ELR (cell line): ENCODE measurements around the gene VKORC1L1.
"Not testable (repeated sequence)": the region's sequence is repeated elsewhere in the genome, so short reads cannot be mapped to it uniquely, and the experiment has no call there.

Experiments
- DNase-seq: peaks from one replicate; pipeline ENCODE4 v3.0.0-alpha.2; 2015; ENCODE audit warnings: low read depth

The VKORC1L1 gene

GRCh38 chr7:65938336-65938895, 65.5 kb downstream of the VKORC1L1 start:
- no peak for DNase-seq

GRCh38 chr7:65945787-65946186, 72.9 kb downstream of the VKORC1L1 start:
- DNase-seq, result not testable (repeated sequence)

DNA sequence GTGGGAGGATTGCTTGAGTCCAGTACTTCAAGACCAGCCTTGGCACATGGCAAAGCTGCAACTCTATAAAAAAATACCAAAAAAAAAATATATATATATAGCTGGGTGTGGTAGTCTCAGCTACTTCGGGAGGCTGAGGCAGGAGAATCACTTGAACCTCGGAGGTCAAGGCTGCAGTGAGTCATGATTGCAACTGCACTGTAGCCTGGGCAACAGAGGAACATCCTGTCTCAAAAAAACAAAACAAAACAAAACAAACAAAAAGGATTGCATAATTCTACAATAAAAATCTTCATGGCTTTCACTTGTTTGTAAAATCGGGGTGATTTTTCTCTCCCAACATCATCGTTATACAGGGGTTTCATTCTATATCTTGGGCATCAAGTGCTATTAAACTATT, 74.0 kb downstream of the VKORC1L1 start:
- DNase-seq, result peak; percentile 64

- DNase-seq, result no peak
Observed at GRCh38 chr7:65951837-65952578, 79.1 kb downstream of the VKORC1L1 start.

- no peak for DNase-seq
Observed at GRCh38 chr7:65953001-65953720, 80.3 kb downstream of the VKORC1L1 start.

DNA sequence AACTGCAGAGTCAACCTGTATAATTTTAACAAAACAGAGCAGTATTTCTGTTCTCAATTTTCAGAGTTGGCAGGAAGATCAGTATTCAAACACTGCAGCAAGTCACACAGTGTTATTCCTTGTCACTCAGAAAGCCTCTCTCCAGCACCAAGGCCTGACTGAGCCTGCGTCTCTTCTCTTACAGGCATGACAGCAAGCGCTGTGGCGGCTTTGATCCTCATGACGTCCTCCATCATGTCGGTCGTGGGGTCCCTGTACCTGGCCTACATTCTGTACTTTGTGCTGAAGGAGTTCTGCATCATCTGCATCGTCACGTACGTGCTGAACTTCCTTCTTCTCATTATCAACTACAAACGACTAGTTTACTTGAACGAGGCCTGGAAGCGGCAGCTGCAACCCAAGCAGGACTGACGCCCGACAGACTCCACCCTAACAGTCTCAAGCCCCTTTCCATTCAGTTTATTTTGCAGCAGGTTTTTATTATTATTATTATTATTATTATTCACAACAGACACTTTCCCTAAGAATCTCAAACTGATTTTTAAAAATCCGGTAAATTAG, 81.1 kb downstream of the VKORC1L1 start:
- no peak for DNase-seq

DNA sequence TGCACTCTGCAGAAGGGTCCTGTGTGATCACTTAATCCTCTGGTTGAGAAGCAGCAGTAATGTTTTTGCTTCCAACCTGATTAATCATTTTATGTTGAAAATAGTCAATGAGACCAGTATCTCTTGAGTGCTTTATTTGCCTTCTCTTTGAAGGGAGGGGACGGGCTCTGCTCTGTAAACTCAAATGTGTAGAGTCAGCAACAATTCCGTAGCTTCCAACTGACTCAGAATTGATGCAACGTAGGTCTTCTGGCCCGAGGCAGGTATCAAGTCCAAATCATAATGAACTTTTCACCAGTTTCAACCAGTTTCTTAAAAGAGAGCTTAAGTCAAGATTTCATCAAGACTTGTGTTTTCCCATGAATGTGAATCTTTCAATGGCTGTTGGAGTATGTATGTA, 82.8 kb downstream of the VKORC1L1 start:
- DNase-seq, result no peak

GRCh38 chr7:65960351-65961074, 87.6 kb downstream of the VKORC1L1 start:
- no peak for DNase-seq

DNA sequence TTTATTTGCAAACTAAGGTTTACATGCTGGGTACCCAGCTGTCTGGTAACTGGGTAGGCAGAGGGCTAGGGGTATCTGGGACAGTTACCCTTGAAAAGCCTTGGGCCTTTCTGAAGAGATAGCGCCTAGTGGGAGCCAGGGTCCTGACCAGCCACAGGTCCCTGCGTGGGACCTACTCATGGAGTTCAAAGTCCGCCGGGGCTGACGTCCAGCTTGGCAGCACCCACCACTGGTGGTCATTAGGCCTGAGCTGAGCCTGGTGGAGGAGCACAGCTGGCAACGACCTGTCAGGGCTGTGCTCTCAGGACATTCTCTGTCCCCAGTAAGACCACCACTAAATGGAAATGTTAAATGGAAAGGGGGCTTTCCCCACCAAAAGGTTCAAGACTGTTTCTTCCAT, 89.2 kb downstream of the VKORC1L1 start:
- DNase-seq, result no peak

DNA sequence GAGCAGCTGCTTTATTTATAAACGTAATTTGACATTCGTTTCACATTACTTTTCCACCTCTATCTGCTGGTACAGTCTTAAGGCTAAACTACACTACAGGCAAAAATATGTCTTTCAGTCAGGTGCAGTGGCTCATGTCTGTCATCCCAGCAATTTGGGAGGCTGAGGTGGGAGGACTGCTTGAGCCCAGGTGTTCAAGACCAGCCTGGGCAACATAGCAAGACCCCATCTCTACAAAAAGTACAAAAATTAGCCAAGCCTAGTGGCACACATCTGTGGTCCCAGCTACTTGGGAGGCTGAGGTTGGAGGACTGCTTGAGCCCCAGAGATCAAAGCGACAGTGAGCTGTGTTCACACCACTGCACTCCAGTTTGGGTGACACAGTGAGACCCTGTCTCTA, 91.8 kb downstream of the VKORC1L1 start:
- not testable (repeated sequence) for DNase-seq

- DNase-seq, result no peak
Observed at GRCh38 chr7:65966146-65966545, 93.3 kb downstream of the VKORC1L1 start.

DNA sequence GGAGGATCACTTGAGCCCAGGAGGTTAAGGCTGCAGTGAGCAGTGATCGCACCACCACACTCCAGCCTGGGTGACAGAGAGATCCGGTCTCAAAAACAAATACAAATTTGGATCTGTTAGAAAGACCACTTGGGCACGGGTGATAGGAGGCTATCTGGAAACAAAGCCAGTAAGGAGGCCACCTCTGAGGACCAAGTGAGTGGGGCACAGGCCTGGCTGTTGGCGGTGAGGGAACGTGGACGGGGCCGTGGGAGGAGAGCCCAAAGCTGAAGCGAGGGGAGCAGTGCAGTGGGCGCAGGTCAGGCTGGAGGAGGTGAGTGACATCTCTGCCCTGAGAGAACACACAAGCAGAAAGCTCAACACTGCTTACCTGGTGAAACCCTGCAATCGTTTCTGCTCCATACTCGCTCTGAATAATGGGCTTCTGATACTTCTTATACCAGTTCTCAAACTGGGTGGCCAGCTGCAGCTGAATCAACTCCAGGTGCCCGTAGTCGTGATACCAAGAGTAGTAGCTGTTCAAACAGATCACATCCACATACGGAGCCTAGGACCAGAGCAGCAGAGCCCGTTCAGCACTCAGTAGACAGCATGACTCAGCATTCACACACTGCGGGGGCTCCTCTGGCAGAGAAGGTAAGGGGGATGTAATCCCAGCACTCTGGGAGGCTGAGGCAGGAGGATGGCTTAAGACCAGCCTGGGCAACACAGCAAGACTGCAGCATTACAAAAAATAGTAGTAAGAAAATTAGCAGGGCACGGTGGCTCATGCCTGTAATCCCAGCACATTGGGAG, 94.7 kb downstream of the VKORC1L1 start:
- no peak for DNase-seq

GRCh38 chr7:65968256-65969185, 95.6 kb downstream of the VKORC1L1 start:
- DNase-seq, result no peak

DNA sequence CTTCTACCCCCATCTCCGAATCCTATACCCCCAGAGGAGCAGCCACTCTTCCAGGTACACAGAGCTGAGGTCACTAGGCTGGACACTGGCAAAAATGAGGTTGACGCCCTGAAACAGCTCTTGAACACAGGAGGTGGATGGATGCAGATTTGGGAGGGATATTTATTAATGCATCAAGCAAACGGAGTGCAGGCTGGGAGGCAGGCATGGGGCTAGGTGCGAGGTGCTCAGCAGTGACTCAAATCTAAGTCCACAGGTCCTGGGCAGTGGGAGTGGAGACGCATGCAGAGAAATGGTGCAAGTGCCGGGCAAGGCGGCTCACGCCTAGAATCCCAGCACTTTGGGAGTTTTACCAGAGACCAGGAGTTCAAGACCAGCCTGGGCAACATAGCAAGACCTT, 98.1 kb downstream of the VKORC1L1 start:
- no peak for DNase-seq

- DNase-seq, result no peak
Observed at GRCh38 chr7:65972976-65973375, 100.1 kb downstream of the VKORC1L1 start.

DNA sequence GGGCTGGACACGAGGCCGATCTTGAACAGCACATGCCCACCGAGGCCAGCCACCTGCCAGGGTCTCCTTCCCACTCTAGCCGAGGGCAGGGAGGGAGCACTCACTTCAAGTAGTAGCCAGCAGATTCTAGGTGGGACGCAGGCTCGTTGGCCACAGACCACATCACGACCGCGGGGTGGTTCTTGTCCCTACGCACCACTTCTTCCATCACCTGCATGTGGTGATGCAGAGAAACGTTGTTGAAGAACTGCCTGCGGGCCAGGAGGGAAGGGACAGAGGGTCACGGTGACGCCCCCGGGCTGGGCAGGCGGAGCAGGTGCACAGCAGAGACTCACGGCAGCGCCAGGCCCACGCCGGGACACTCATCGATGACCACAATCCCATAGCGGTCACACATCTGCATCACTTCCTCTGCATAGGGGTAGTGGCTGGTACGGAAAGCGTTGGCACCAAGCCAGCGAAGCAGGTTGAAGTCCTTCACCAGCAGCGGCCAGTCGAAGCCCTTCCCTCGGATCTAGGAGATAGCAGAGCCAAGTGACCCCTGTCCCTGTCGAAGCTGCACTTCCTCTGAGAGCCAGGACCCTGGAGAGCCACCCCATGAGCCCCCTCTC, 101.4 kb downstream of the VKORC1L1 start:
- DNase-seq, result no peak

GRCh38 chr7:65974876-65975275, 102.0 kb downstream of the VKORC1L1 start:
- DNase-seq, result no peak

- DNase-seq, result no peak
Observed at GRCh38 chr7:65975814-65976445, 103.1 kb downstream of the VKORC1L1 start.

- no peak for DNase-seq
Observed at GRCh38 chr7:65976659-65977196, 103.9 kb downstream of the VKORC1L1 start.
